ENCODE data around the gene UNC93A. TPM values are rescaled to one million over a fixed set of nuclear protein-coding genes. Genes with fewer than 3 reads are reported as not detected.

The UNC93A gene
- total RNA-seq, 1 donor from 2014 or later = not detected

Other genes starting within 250 kb of the UNC93A start
- gene CCR6, start 168.2 kb upstream of the UNC93A start, total RNA-seq = not detected in 2 replicates
- not detected in 2 replicates for gene GPR31, start 133.3 kb upstream of the UNC93A start, total RNA-seq
- gene TTLL2, start 33.8 kb downstream of the UNC93A start, total RNA-seq = not detected in 2 replicates

Data from activated CD4-positive, alpha-beta T cell treated with anti-CD3 and anti-CD28 coated beads, Interleukin-2, amount 10 ng/mL, durations not matched to agents 24 days and 14 days (primary cell).